GM19397 (cell line): Measurements from ENCODE around the gene DAB1.
"Not testable (repeated sequence)": the region's sequence is repeated elsewhere in the genome, so short reads cannot be mapped to it uniquely, and the experiment has no call there.

Experiments used
- ATAC-seq: cut with Tn5 transposase; IDR thresholded peaks from one replicate; pipeline ENCODE4 v1.9.1; 2021; ENCODE audit warnings: mild to moderate bottlenecking, moderate library complexity; ENCODE audit not compliant: unreplicated experiment

DAB1 gene

GRCh38 chr1:57362480-57362879 is 61.4 kb downstream of the DAB1 start:
- no peak for ATAC-seq

DNA sequence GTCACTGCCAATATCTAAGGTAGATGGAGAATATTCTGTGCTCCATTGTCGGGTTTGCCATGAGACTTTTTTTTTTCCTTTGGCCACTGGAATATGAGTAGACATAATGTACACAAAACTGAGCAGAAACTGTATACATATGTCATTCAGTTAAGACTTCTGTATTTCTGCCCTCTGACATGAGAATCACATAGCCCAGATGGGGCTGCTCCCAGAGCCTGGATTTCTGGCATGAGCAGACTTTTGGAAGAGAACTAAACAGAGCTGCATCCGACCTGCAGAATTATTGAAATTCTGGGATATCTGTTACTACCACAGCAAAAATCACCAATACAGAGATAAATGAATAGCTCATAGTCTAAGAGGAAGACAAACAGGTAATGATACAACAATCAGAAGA is 62.3 kb downstream of the DAB1 start:
- ATAC-seq: no peak

GRCh38 chr1:57360846-57361407 is 62.9 kb downstream of the DAB1 start:
- ATAC-seq: no peak

GRCh38 chr1:57357462-57357861 is 66.4 kb downstream of the DAB1 start:
- ATAC-seq: no peak

- ATAC-seq: no peak
These were observed 70.2 kb downstream of the DAB1 start for GRCh38 chr1:57353654-57354053.

DNA sequence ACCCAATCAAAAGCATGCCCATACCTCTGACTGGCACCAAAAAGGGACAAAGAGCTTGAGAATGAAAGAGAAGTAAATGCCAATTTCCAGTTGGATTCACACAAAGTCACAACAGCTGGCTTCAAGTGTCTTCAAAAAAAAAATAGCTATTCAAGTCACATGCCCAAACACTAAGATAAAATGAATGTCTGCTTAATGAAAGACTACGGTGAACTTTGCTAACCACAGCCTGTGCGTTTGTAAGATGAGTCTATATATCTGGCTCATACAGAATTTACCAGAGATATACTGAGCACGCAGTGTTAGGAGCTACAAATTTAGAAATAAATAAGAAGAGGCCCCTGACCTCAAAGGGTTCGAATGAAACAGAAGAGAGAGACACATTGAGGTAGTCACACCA is 73.2 kb downstream of the DAB1 start:
- ATAC-seq: no peak

- no peak for ATAC-seq
These were observed 74.9 kb downstream of the DAB1 start for GRCh38 chr1:57348921-57349320.

DNA sequence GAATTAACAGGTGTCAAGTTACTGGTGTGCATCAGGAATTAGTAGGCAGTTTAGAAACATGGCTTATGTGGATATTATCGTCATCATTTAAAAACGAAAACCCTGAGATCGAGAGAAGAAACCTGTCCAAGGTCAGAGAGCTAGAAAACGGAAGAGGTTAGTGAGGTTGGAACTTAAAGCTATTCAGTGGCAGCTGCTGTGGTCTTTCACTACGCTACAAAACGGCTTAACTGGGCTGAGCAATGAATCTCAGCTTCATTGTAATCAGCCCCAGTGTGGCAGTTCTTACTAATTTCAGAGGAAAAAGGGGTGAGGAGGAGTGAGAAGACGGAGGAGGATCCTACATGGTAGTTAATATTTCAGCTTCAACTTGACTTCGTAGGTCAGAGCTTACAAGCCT is 77.9 kb downstream of the DAB1 start:
- ATAC-seq: no peak

DNA sequence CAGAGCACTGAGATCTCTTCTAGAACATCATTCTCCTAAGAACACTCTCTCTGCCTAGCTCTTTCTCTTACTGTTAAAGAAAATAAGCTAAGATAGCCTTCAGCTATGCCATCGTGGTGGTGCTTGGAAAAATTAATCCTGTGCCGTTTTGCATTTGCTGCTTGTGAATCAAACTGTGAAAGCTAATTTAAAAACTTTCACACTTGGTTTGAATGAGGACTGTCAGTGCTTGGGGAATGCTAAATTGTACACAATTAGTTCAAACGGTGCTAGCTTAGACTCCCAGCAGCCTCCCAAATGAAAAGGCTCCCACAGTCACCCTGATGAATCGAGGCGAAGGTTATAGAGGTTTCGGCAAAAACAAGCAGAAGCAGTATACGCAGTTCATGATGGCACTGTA is 79.6 kb downstream of the DAB1 start:
- ATAC-seq: no peak

GRCh38 chr1:57343298-57343915 is 80.5 kb downstream of the DAB1 start:
- not testable (repeated sequence) for ATAC-seq

GRCh38 chr1:57341721-57342120 is 82.1 kb downstream of the DAB1 start:
- ATAC-seq: no peak

DNA sequence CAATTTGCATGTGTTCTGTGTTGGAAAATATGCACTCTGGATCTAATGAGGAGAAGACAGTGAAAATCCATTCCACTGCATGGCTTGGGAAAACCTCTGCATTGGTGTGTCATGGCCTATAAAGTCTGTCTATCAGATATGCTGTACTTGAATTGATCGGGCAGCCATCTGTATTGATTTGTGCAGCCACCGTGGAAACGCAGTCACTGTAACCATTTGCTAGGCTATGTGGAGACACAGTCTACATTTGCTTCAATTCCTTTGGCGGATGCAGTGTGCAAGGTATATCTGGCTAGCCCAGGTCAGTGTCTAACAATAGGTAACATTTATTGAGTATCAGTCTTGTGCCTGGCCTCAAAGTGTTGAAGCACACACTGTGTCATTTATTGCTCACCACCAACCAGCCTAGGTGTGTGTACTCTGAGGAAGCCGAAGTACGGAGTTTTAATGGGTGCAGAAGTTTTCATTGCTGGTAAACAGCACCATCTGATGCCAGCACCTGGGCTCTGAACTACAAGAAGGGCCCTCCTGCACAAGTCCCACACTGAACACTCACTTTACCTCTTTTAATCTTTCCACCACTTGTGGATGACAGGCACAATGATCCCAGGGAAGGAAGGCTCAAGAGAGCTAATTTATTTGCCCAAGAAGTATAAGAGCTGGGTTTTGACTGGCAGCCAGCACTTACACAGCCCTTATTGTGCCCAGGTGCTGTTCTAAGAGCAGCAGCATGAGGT is 83.4 kb downstream of the DAB1 start:
- ATAC-seq: no peak

DNA sequence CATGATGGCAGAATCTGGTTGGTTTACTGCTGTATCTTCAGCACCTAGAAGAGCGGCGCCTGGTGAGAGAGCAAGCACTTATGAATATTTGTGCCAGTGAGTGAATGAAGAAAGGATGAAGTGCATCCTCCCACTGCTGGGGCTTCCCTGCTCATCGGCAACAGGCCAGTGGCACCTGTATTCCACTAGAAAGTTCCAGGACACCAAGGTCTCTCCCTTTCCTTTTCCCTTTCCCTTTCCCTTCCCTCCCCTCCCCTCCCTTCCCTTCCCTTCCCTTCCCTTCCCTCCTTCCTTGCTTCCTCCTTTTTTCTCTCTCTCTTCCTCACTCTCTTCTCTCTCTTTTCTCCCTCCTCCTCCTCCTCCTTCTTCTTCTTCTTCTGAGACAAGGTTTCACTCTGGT is 86.2 kb downstream of the DAB1 start:
- no peak for ATAC-seq

DNA sequence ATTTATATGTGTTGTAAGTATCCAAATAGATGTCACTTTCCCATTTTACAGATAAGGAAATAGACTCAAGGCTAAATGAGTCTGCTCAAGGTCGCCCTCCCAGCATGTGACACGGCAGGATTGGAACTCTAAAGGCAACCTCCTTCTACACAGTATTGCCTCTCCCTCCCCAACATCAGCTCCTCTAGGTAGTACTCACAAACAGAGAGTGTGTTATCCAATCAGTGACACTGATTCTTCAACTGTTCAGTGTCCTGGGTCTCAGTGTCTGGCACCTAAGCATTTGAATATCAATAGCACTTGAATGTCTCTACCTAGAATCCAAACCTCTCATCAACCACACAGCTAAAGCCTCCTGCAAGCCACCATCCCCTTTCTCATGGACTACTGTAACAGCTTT is 87.1 kb downstream of the DAB1 start:
- no peak for ATAC-seq

- ATAC-seq: no peak
These were observed 92.2 kb downstream of the DAB1 start for GRCh38 chr1:57331620-57332019.

- ATAC-seq: no peak
These were observed 93.9 kb downstream of the DAB1 start for GRCh38 chr1:57329937-57330336.

DNA sequence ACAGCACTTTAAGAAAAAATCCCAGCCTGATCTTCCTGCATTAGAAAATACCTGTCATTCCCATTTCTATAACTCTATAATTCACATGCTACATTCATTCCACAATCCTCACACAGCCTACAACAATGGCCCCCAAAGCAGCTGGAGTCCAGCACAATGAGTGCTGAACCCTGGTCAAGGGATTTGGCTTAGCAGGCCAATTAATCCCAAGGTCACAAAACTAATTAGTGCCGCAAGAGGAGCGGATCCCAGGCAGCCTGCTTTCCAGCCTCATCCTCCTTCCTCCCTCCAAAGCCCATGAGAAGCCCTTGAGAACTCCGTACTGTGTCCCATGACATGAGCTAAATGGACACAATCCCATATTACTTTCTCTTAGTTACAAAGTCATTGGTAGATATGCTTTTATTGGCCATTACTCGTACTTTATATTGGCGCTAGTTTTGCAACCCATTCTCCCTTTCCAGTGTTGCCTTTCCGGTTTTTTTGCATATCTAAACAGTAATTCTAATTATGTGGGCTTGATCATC is 94.8 kb downstream of the DAB1 start:
- ATAC-seq: no peak

- no peak for ATAC-seq
These were observed 95.9 kb downstream of the DAB1 start for GRCh38 chr1:57327946-57328345.

- no peak for ATAC-seq
These were observed 96.5 kb downstream of the DAB1 start for GRCh38 chr1:57327336-57327735.

- ATAC-seq: no peak
These were observed 98.3 kb downstream of the DAB1 start for GRCh38 chr1:57325536-57325935.

- ATAC-seq: no peak
These were observed 98.7 kb downstream of the DAB1 start for GRCh38 chr1:57325117-57325516.

GRCh38 chr1:57324388-57324787 is 99.5 kb downstream of the DAB1 start:
- ATAC-seq: no peak
